Astrocyte (in vitro differentiated cells and primary cell): ENCODE measurements around the gene VEGFB.

Experiments
- CTCF ChIP-seq: IDR thresholded peaks from 2 replicates; pipeline ENCODE4 v1.5.1; 2011; ENCODE audit warnings: low read depth, mild to moderate bottlenecking, inconsistent platforms, low read length, moderate library complexity; ENCODE audit not compliant: insufficient read depth
- EZH2 ChIP-seq: IDR thresholded peaks from 2 replicates; pipeline ENCODE4 v1.6.1; 2012; ENCODE audit warnings: mild to moderate bottlenecking, low read length, inconsistent platforms; ENCODE audit not compliant: insufficient read depth

- TF ChIP-seq CTCF (no peak), EZH2 (no peak)
Measured at GRCh38 chr11:64240435-64241240, 6.3 kb downstream of the VEGFB start, which contains the start of gene FKBP2.
